ENCODE measurements around the gene RNASE8. TPM values are rescaled to one million over a fixed set of nuclear protein-coding genes. Genes with fewer than 3 reads are reported as not detected.

RNASE8 gene
- total RNA-seq, 2 experiments from 2014 or later, result not detected

DNA sequence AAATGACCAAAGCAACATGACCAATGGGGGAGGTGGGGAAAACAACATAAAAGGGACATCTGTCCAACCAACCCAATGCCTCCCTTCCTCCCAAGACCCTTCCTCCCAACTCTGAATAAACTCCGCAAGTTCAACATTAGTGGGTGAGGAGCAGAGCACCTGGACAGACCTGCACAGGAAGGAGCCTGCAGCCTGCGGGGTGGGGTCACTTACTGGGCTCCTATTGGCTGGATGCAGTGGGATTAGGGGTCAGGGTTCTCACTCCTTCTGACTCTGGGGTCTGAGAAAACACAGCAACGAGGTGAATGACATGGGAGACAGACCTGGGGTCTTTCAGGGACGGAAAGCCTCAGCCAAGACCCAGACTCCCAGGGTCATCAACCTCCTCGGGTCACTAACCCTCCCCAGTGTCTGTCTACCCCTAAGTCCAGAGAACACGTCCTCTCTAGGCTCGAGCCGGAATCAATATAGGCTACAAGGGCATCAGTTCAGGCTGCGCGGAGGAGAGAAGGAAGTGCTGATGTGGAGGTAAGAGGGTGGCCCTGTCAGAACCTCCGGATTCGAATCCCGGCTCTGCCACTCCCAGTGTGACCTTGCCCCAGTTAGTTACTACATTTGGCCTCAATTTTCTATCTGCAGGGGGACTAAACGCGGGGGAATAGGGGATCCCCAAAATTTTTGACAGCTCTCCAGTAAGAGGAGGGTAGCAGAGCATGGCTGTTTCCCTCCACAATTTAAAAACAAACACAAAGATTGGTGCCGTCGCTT is 33.6 kb upstream of the RNASE8 start:
- POLR2A ChIA-PET, result no interaction called here
- Histone ChIP-seq H3K4me3 (ENCODE audit: low read depth, low read length, poor library complexity, severe bottlenecking) (no peak overlapping the region), H4K20me1 (ENCODE audit: insufficient read depth, low read length) (no peaks in the 10 kb centered on the region), H3K27ac (ENCODE audit: low read depth, low read length, poor library complexity, severe bottlenecking) (no peak overlapping the region), H3K4me1 (ENCODE audit: insufficient read depth, low read length, poor library complexity, severe bottlenecking) (no peaks in the 10 kb centered on the region), H2AFZ (ENCODE audit: low read length) (no peak overlapping the region), H3K9me2 (ENCODE audit: insufficient read depth, low read length) (no peaks in the 10 kb centered on the region), H3K4me2 (ENCODE audit: low read length) (no peak overlapping the region), H3K36me3 (ENCODE audit: insufficient read depth, low read length) (no peaks in the 10 kb centered on the region), H3K9me3 (ENCODE audit: low read length) (no peaks in the 10 kb centered on the region), H3K79me2 (ENCODE audit: insufficient read depth, low read depth, low read length) (no peaks in the 10 kb centered on the region)
- CTCF ChIA-PET (ENCODE audit: unreplicated experiment), result interaction anchor here (0.6 kb wide), 1 partner anchor 419 kb away, joined by 3 read pairs; no protein-coding TSS in a partner anchor
- intact Hi-C loops (cut with micrococcal nuclease; ENCODE audit: unreplicated experiment), result no loop called here
- no TSS peak for BruUV-seq (replicated peaks)
- no peak for DNase-seq (ENCODE audit: low spot score)
- TF ChIP-seq, protein P1, sequence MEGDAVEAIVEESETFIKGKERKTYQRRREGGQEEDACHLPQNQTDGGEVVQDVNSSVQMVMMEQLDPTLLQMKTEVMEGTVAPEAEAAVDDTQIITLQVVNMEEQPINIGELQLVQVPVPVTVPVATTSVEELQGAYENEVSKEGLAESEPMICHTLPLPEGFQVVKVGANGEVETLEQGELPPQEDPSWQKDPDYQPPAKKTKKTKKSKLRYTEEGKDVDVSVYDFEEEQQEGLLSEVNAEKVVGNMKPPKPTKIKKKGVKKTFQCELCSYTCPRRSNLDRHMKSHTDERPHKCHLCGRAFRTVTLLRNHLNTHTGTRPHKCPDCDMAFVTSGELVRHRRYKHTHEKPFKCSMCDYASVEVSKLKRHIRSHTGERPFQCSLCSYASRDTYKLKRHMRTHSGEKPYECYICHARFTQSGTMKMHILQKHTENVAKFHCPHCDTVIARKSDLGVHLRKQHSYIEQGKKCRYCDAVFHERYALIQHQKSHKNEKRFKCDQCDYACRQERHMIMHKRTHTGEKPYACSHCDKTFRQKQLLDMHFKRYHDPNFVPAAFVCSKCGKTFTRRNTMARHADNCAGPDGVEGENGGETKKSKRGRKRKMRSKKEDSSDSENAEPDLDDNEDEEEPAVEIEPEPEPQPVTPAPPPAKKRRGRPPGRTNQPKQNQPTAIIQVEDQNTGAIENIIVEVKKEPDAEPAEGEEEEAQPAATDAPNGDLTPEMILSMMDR (conservative IDR thresholded peaks at IDR 0.05; ENCODE audit: low read length), result no peak
- TF ChIP-seq EZH2phosphoT487 (IDR thresholded peaks at IDR 0.05; ENCODE audit: borderline replicate concordance, low read depth, low read length), result no peak

DNA sequence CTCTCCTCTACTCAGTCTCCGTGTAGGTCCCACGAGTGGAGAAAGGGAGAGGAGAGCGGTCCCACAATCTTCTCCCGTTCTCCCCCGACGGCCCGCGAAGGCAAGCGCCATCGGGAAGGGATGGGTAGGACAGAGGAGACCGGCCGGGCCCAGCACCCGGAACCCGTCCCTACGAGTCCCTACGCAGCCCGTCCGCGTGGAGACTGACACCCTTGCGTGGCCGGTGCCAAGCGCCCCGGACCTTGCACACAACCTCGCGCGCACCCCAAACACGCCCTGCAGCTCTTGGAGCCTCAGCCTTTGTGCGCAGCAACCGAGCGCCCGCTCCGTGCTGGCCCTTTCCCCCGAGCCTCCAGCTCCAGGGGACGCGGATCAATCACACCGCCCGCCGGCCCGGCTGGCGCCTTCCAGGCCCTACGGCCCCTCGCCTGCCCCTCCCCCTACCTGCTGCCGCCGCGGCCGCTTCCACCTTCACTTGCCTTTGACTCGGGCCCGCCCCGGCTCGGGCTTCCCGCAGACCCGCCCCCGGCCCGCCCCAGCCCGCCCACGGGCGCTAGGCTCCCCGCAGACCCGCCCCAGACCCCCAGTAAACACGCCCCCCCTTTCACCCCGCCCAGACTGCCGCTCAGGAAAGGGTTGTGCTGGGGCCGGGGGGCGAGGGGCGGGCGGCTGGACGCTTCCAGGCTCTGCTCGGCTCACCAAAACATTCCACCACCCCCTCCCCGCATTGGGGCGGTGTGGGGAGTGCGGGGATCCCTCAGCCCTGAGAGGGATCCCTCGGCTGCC is 32.8 kb upstream of the RNASE8 start, which contains the start of gene NDRG2:
Gene NDRG2, minus strand, starts transcription at position 477 of the 786 bp plus-strand sequence. CDS start 1,746 bp downstream, outside the sequence.
- Histone ChIP-seq H3K9me2 (ENCODE audit: insufficient read depth, low read length) (no peaks in the 10 kb centered on the region), H2AFZ (ENCODE audit: low read length) (no peak within 1 kb of the TSS), H3K79me2 (ENCODE audit: insufficient read depth, low read depth, low read length) (no peaks in the 10 kb centered on the region), H3K4me1 (ENCODE audit: insufficient read depth, low read length, poor library complexity, severe bottlenecking) (no peaks in the 10 kb centered on the region), H4K20me1 (ENCODE audit: insufficient read depth, low read length) (no peaks in the 10 kb centered on the region), H3K4me3 (ENCODE audit: low read depth, low read length, poor library complexity, severe bottlenecking) (no peak within 1 kb of the TSS), H3K9me3 (ENCODE audit: low read length) (no peaks in the 10 kb centered on the region), H3K4me2 (ENCODE audit: low read length) (no peak within 1 kb of the TSS; the same call in 1 of the 2 replicates), H3K36me3 (ENCODE audit: insufficient read depth, low read length) (no peaks in the 10 kb centered on the region), H3K27ac (ENCODE audit: low read depth, low read length, poor library complexity, severe bottlenecking) (no peak within 1 kb of the TSS)
- intact Hi-C loops (cut with micrococcal nuclease; ENCODE audit: unreplicated experiment), result no loop called here
- DNase-seq (ENCODE audit: low spot score), result no peak
- TF ChIP-seq, protein P1 (conservative IDR thresholded peaks at IDR 0.05; ENCODE audit: low read length), result no peak
- no peak for TF ChIP-seq EZH2phosphoT487 (IDR thresholded peaks at IDR 0.05; ENCODE audit: borderline replicate concordance, low read depth, low read length)
- ChIA-PET CTCF (ENCODE audit: unreplicated experiment) (no interaction called here), POLR2A (no interaction called here)
- BruUV-seq (replicated peaks), result no TSS peak

Data from OCI-LY7 (cell line).